C1 segment of cervical spinal cord (tissue), 14 donors: Measurements from ENCODE around the gene RNU6-8.

Source experiments
- DNase-seq, 14 donors: peaks; one replicate each; lab custom pipeline; 2025; lab: John Stamatoyannopoulos, UW

The RNU6-8 gene

GRCh38 chr14:32202998-32203882 is at the start of gene RNU6-8:
Gene RNU6-8 (minus strand): TSS chr14:32203269.
- DNase-seq: peak; percentile 44 to 96 (median 80)

- peak in 11 of 14 donors; percentile 13 to 58 (median 42) for DNase-seq
Observed at GRCh38 chr14:32252030-32252670, 49.1 kb upstream of the RNU6-8 start.

- DNase-seq: no peak
Observed at GRCh38 chr14:32251530-32251929, 48.5 kb upstream of the RNU6-8 start.

GRCh38 chr14:32250681-32251080 is 47.6 kb upstream of the RNU6-8 start:
- DNase-seq: no peak

- DNase-seq: no peak
Observed at GRCh38 chr14:32249780-32250179, 46.7 kb upstream of the RNU6-8 start.

GRCh38 chr14:32249371-32249770 is 46.3 kb upstream of the RNU6-8 start:
- DNase-seq: no peak

GRCh38 chr14:32246751-32247150 is 43.7 kb upstream of the RNU6-8 start:
- DNase-seq: no peak

GRCh38 chr14:32244404-32244803 is 41.3 kb upstream of the RNU6-8 start:
- no peak for DNase-seq

- no peak for DNase-seq
Observed at GRCh38 chr14:32233260-32233659, 30.2 kb upstream of the RNU6-8 start.

- DNase-seq: no peak
Observed at GRCh38 chr14:32232481-32232880, 29.4 kb upstream of the RNU6-8 start.

GRCh38 chr14:32230695-32231280 is 27.7 kb upstream of the RNU6-8 start:
- no peak for DNase-seq

GRCh38 chr14:32230181-32230580 is 27.1 kb upstream of the RNU6-8 start:
- DNase-seq: no peak

- no peak for DNase-seq
Observed at GRCh38 chr14:32226056-32226455, 23.0 kb upstream of the RNU6-8 start.

GRCh38 chr14:32225378-32225920 is 22.4 kb upstream of the RNU6-8 start:
- no peak for DNase-seq

GRCh38 chr14:32224737-32225377 is 21.8 kb upstream of the RNU6-8 start:
- peak in 3 of 14 donors; percentile 18 to 29 (median 24) for DNase-seq

- DNase-seq: no peak
Observed at GRCh38 chr14:32217301-32217700, 14.2 kb upstream of the RNU6-8 start.

GRCh38 chr14:32212833-32213232 is 9.8 kb upstream of the RNU6-8 start:
- no peak for DNase-seq

- no peak for DNase-seq
Observed at GRCh38 chr14:32211068-32211404, 8.0 kb upstream of the RNU6-8 start.

GRCh38 chr14:32209471-32209870 is 6.4 kb upstream of the RNU6-8 start:
- DNase-seq: no peak

GRCh38 chr14:32208490-32208889 is 5.4 kb upstream of the RNU6-8 start:
- DNase-seq: no peak

GRCh38 chr14:32206552-32206951 is 3.5 kb upstream of the RNU6-8 start:
- no peak for DNase-seq

GRCh38 chr14:32205984-32206383 is 2.9 kb upstream of the RNU6-8 start:
- DNase-seq: no peak
